ENCODE measurements around the gene GNG13.

The GNG13 gene

DNA sequence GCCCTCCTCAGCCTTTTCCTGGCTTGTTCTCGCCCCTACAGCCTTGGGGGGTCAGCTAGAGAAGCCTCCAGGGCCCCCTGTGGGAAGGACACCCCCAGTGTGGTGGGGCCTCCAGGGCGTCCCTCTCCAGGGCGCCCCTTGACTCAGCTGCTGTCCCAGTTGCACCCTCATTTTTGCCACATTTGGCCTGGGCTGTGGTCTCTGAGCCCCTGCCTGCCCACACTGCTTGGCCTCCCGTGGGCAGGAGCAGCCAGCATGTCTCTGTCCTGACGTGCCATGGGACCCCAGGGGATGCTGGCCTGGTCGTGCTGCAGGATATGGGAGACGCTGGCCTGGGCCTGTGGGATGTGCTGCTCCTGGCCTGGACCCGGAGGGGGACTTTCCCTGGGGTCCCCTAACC, 7.1 kb downstream of the GNG13 start:
- TF ChIP-seq, protein P1, sequence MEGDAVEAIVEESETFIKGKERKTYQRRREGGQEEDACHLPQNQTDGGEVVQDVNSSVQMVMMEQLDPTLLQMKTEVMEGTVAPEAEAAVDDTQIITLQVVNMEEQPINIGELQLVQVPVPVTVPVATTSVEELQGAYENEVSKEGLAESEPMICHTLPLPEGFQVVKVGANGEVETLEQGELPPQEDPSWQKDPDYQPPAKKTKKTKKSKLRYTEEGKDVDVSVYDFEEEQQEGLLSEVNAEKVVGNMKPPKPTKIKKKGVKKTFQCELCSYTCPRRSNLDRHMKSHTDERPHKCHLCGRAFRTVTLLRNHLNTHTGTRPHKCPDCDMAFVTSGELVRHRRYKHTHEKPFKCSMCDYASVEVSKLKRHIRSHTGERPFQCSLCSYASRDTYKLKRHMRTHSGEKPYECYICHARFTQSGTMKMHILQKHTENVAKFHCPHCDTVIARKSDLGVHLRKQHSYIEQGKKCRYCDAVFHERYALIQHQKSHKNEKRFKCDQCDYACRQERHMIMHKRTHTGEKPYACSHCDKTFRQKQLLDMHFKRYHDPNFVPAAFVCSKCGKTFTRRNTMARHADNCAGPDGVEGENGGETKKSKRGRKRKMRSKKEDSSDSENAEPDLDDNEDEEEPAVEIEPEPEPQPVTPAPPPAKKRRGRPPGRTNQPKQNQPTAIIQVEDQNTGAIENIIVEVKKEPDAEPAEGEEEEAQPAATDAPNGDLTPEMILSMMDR (IDR thresholded peaks at IDR 0.05; ENCODE audit: insufficient read depth, missing control alignments): no peak
- no peak for DNase-seq (ENCODE audit: insufficient read length, low spot score)
- FAIRE-seq: no peak

DNA sequence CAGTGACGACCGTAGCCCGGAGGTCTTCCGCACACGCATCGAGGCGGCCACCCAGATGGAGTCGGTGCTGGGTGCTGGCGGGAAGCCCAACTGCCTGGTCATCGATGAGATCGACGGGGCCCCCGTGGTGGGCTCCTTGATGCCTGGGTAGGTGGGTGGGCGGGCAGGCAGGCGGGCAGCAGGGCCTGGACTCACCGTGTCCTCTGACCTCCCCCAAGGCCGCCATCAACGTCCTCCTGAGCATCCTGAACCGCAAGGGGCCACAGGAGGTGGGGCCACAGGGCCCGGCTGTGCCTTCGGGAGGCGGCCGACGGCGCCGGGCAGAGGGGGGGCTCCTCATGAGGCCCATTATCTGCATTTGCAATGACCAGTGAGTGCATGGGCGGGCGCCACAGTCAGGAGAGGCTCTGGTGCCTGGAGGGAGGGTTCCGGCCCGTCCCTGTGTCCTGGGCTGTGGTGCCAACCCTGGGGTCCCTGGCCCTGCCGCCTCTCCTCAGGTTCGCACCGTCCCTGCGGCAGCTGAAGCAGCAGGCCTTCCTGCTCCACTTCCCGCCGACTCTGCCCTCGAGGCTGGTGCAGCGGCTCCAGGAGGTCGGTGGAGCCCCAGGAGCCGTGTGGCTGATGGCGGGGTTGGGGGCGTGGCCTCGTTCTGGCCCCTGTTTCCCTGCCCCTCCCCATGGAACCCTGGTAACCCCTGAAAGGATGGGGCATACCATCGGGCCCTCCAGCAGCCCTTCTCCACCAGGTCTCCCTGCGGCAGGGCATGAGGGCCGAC, 8.1 kb downstream of the GNG13 start:
- DNase-seq (ENCODE audit: insufficient read length, low spot score): no peak
- FAIRE-seq: no peak
- TF ChIP-seq, protein P1 (IDR thresholded peaks at IDR 0.05; ENCODE audit: insufficient read depth, missing control alignments): no peak

DNA sequence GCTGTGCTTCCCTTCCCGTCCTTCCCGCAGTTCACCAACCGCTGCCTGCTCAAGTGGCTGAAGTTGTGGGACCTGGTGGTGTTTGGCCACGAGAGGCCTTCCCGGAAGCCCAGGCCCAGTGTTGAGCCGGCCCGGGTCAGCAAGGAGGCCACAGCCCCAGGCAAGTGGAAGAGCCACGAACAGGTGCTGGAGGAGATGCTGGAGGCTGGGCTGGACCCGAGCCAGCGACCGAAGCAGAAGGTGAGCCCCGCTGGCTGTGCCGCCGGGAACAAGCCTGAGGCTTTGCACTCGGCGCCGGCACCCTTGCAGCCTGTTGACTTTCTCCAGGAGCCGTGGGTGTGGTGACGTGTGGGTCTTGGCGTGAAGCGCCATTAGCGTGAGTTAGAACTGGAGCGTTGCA, 9.4 kb downstream of the GNG13 start:
- DNase-seq (ENCODE audit: insufficient read length, low spot score) (no peak), FAIRE-seq (no peak)
- TF ChIP-seq, protein P1 (IDR thresholded peaks at IDR 0.05; ENCODE audit: insufficient read depth, missing control alignments): no peak

DNA sequence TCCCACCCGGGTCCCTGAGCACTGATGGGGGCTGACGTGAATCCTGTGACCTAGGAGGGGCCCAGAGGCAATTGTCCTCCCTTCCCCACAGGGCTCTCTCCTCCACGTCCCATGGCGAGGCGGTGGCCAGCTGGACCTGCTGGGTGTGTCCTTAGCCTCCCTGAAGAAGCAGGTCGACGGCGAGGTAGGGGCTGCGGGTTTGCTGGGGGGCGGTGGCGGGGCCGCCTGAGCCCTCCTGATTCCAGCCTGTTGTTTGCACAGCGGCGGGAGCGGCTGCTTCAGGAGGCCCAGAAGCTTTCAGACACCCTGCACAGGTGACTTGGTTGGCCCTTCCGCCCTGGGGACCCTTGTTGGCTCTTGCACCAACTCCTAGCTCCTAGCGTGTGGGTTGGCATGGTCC, 10.4 kb downstream of the GNG13 start:
- TF ChIP-seq, protein P1 (IDR thresholded peaks at IDR 0.05; ENCODE audit: insufficient read depth, missing control alignments): no peak
- DNase-seq (ENCODE audit: insufficient read length, low spot score) (no peak), FAIRE-seq (no peak)

DNA sequence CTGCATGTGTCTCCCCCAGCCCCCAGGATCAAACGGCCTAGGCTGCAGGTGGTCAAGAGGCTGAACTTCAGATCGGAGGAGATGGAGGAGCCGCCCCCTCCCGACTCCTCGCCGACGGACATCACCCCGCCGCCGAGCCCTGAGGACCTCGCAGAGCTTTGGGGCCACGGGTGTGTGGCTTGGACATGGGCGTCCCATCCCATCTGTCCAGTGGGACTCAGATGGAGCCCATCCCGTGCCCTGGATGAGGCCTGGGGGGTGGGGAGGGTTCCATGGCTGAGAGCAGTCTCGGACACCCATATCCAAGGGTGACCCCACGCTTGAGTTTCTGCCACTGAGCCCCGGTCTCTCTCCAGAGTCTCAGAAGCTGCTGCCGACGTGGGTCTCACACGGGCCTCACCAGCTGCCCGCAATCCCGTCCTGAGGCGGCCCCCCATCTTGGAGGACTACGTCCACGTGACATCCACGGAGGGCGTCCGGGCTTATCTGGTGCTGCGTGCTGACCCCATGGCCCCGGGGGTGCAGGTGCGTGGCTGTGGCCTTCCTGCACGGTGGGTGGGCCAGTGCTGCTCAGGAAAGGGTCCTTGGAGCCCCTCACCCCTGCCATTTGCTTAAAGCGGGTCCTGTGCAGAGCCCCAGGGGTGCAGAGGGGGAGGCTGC, 11.2 kb downstream of the GNG13 start:
- no peak for FAIRE-seq
- TF ChIP-seq, protein P1 (IDR thresholded peaks at IDR 0.05; ENCODE audit: insufficient read depth, missing control alignments): no peak

DNA sequence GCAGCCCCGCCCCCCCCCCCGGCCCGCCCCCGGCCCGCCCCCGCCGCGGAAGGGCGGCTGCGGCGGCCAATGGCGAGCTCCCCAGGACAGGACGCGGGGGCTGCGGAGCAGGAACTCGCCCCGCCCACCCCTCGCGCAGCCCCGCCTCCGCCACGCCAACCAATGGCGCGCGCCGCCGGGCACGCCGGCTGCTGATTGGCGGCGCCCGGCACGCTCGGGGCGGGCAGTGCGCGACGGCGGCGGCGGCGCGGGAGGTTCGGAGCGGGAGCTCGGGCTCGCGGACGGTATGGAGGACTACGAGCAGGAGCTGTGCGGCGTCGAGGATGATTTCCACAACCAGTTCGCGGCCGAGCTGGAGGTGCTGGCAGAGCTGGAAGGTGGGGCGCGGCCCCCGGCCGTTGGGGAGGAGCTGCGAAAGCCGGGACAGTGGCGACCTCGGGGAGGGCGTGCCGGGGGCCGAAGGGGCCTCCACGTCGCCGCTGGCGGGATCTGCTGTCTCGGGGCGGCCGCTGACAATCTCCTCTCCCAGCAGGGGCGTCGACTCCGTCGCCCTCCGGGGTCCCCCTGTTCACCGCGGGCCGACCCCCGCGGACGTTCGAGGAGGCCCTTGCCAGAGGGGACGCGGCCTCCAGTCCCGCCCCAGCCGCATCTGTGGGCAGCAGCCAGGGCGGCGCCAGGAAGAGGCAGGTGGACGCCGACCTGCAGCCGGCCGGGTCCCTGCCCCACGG, 12.0 kb downstream of the GNG13 start, which contains the start of gene CHTF18:
Gene CHTF18 (plus strand): TSS at position 222 of the 728 bp plus-strand sequence. CDS start 65 bp downstream, at position 287.
- DNase-seq (ENCODE audit: insufficient read length, low spot score) (peak; percentile 99), FAIRE-seq (no peak)
- TF ChIP-seq, protein P1 (IDR thresholded peaks at IDR 0.05; ENCODE audit: insufficient read depth, missing control alignments): no peak

More for the DNA sequence above, 11.2 kb downstream of the GNG13 start:
- DNase-seq (ENCODE audit: insufficient read length, low spot score): no peak

Measured in D721Med (cell line).